Islet precursor cell (in vitro differentiated cells): ENCODE results near the gene INSYN2B.
"Not testable (repeated sequence)": the region's sequence is repeated elsewhere in the genome, so short reads cannot be mapped to it uniquely, and the experiment has no call there.

Experiments used
- DNase-seq: peaks from one replicate; pipeline ENCODE4 v3.0.0-alpha.2; 2018

INSYN2B gene

GRCh38 chr5:169970911-169971765 lies 9.2 kb downstream of the INSYN2B start:
- DNase-seq, result peak; percentile 89

GRCh38 chr5:169970339-169970738 lies 10.0 kb downstream of the INSYN2B start:
- no peak for DNase-seq

- DNase-seq, result no peak
Observed at GRCh38 chr5:169964246-169964645, 16.0 kb downstream of the INSYN2B start.

- DNase-seq, result no peak
Observed at GRCh38 chr5:169960659-169961058, 19.6 kb downstream of the INSYN2B start.

- DNase-seq, result no peak
Observed at GRCh38 chr5:169958278-169958677, 22.0 kb downstream of the INSYN2B start.

- peak; percentile 76 for DNase-seq
Observed at GRCh38 chr5:169956756-169957155, 23.5 kb downstream of the INSYN2B start.

GRCh38 chr5:169956126-169956525 lies 24.2 kb downstream of the INSYN2B start:
- DNase-seq, result no peak

GRCh38 chr5:169954786-169955185 lies 25.5 kb downstream of the INSYN2B start:
- no peak for DNase-seq

GRCh38 chr5:169953196-169953595 lies 27.1 kb downstream of the INSYN2B start:
- DNase-seq, result not testable (repeated sequence)

GRCh38 chr5:169950333-169950732 lies 30.0 kb downstream of the INSYN2B start:
- DNase-seq, result no peak

GRCh38 chr5:169946743-169947295 lies 33.5 kb downstream of the INSYN2B start:
- no peak for DNase-seq

- DNase-seq, result peak; percentile 69
Observed at GRCh38 chr5:169945831-169946261, 34.4 kb downstream of the INSYN2B start.

GRCh38 chr5:169944922-169945680 lies 35.2 kb downstream of the INSYN2B start:
- DNase-seq, result no peak

- DNase-seq, result no peak
Observed at GRCh38 chr5:169944115-169944514, 36.2 kb downstream of the INSYN2B start.

- no peak for DNase-seq
Observed at GRCh38 chr5:169943026-169943425, 37.3 kb downstream of the INSYN2B start.

- no peak for DNase-seq
Observed at GRCh38 chr5:169942181-169942580, 38.1 kb downstream of the INSYN2B start.

- no peak for DNase-seq
Observed at GRCh38 chr5:169941542-169941941, 38.8 kb downstream of the INSYN2B start.

GRCh38 chr5:169939731-169940130 lies 40.6 kb downstream of the INSYN2B start:
- DNase-seq, result no peak

GRCh38 chr5:169938439-169938838 lies 41.9 kb downstream of the INSYN2B start:
- DNase-seq, result no peak

- no peak for DNase-seq
Observed at GRCh38 chr5:169935762-169936161, 44.5 kb downstream of the INSYN2B start.

GRCh38 chr5:169934990-169935389 lies 45.3 kb downstream of the INSYN2B start:
- DNase-seq, result no peak

- DNase-seq, result no peak
Observed at GRCh38 chr5:169933616-169934015, 46.7 kb downstream of the INSYN2B start.

- DNase-seq, result no peak
Observed at GRCh38 chr5:169933127-169933526, 47.2 kb downstream of the INSYN2B start.

GRCh38 chr5:169923988-169924387 lies 56.3 kb downstream of the INSYN2B start:
- no peak for DNase-seq
